ENCODE measurements around the gene CLBA1.

DNA sequence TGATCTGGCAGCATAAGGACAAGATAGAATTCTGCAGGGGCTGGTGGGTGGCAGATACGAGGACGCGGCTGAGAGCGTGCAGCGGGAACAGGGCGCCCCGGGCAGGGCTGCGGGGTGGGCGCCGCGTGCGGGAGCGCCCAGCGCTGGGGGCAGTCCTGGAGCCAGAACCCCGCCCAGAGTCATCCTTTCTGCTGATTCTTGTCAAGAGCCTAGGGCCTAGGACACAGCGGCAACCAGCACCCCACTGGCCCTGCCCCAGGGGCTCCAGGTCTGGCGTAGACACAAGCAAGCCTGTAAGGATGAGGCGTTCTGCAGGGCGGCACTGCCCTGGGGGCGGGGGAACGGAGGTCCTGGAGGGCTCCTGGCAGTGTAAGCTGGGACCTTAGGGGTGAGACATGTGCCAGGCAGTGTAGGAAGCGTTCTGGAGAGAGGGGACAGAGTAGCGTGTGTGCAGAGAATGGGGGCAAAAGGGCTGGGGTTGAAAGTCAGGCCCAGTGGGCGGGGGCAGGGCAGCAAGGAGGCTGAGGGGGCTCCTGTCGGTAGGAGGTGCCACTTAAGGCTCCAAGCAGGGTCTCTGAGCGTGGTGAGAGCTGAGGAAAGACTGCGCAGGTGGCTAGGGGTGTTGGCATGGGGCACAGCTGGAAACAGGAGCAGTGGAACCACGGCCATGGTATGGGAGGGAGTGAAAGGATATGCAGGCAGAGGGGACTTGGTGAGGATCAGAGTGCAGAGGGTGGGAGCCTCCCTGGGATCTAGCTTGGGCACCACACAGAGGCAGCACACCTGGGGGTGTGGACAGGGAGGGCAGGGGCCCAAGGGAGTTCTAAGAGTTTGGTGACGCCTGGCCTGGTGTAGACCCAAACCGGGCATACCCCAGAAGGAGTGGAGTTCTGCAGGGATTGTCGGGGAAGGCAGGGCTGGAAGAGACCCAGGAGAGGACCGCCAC, 6.6 kb upstream of the CLBA1 start:
- TF ChIP-seq, protein P1, sequence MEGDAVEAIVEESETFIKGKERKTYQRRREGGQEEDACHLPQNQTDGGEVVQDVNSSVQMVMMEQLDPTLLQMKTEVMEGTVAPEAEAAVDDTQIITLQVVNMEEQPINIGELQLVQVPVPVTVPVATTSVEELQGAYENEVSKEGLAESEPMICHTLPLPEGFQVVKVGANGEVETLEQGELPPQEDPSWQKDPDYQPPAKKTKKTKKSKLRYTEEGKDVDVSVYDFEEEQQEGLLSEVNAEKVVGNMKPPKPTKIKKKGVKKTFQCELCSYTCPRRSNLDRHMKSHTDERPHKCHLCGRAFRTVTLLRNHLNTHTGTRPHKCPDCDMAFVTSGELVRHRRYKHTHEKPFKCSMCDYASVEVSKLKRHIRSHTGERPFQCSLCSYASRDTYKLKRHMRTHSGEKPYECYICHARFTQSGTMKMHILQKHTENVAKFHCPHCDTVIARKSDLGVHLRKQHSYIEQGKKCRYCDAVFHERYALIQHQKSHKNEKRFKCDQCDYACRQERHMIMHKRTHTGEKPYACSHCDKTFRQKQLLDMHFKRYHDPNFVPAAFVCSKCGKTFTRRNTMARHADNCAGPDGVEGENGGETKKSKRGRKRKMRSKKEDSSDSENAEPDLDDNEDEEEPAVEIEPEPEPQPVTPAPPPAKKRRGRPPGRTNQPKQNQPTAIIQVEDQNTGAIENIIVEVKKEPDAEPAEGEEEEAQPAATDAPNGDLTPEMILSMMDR (conservative IDR thresholded peaks at IDR 0.05; ENCODE audit: low read depth, low read length) = no peak
- TF ChIP-seq EZH2 (IDR thresholded peaks at IDR 0.05; ENCODE audit: low read length, unreplicated experiment) (no peak), EZH2phosphoT487 (IDR thresholded peaks at IDR 0.05; ENCODE audit: borderline replicate concordance, low read length) (no peak)

Data from PC-3 (cell line).